D721Med (cell line): ENCODE data around the gene FAT2.

ENCODE experiments used
- DNase-seq: peaks from one replicate; pipeline ENCODE4 v3.0.0; 2011; ENCODE audit warnings: low spot score; ENCODE audit not compliant: insufficient read length
- FAIRE-seq: peaks from 2 replicates; lab custom pipeline; 2011; peaks lifted over from hg19 to GRCh38; lab: Jason Lieb, UNC
- TF ChIP-seq, protein P1 (sequence below): IDR thresholded peaks from 2 replicates; pipeline ENCODE4 v1.5.1; 2012; ENCODE audit warnings: mild to moderate bottlenecking, control low read depth; ENCODE audit not compliant: insufficient read depth; ENCODE audit errors: missing control alignments

Gene FAT2

GRCh38 chr5:151619812-151620460 is 28.8 kb upstream of the FAT2 start:
- DNase-seq (no peak), FAIRE-seq (no peak)
- TF ChIP-seq, protein P1, sequence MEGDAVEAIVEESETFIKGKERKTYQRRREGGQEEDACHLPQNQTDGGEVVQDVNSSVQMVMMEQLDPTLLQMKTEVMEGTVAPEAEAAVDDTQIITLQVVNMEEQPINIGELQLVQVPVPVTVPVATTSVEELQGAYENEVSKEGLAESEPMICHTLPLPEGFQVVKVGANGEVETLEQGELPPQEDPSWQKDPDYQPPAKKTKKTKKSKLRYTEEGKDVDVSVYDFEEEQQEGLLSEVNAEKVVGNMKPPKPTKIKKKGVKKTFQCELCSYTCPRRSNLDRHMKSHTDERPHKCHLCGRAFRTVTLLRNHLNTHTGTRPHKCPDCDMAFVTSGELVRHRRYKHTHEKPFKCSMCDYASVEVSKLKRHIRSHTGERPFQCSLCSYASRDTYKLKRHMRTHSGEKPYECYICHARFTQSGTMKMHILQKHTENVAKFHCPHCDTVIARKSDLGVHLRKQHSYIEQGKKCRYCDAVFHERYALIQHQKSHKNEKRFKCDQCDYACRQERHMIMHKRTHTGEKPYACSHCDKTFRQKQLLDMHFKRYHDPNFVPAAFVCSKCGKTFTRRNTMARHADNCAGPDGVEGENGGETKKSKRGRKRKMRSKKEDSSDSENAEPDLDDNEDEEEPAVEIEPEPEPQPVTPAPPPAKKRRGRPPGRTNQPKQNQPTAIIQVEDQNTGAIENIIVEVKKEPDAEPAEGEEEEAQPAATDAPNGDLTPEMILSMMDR = no peak

- DNase-seq = no peak
- TF ChIP-seq, protein P1 = no peak
- no peak for FAIRE-seq
These were observed 27.8 kb upstream of the FAT2 start for GRCh38 chr5:151618907-151619306.

DNA sequence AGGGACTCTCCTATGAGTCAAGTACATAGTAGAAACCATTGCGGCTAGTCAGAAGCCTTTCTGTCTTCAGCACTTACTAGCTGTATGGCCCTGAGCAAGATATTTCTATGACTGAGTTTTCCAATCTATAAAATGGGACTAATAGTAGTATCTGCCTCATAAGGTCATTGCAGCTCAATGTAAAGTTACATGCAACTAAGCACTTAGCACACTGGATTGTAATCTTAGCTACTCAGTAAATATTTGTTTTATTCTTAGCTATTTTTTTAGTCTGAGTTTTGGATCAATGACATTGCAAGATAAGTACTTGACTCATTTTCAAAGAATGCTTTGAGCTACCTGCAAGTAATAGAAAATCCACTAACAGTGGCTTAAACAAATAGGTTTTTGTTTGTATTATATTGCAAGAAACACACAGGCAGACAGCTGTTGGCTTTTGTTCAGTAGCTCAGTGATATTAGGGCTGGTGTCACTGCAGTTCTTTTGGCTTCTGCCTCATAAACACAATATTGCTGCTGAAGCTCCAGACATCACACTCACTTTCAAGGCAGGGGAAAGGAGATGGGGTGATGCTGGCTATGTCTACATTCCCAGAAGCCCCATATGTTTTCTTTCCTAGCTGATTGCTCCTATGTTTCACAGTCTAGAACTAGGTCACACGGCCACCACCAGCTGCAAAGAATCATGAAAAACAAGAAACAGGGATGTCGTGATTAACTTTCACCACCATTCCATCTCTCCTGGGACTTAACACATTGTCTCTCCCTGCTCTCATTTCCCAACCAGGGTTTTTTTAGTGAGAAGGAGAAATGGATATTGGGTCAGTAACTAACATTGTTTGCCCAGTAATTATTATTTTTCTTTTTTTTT is 26.9 kb upstream of the FAT2 start:
- FAIRE-seq (no peak), DNase-seq (no peak)
- TF ChIP-seq, protein P1 = no peak

GRCh38 chr5:151617383-151617840 is 26.3 kb upstream of the FAT2 start:
- FAIRE-seq = no peak
- TF ChIP-seq, protein P1 = no peak
- no peak for DNase-seq

- DNase-seq = no peak
- no peak for FAIRE-seq
- TF ChIP-seq, protein P1 = no peak
These were observed 24.3 kb upstream of the FAT2 start for GRCh38 chr5:151615431-151615830.

- DNase-seq (no peak), FAIRE-seq (no peak)
- TF ChIP-seq, protein P1 = no peak
These were observed 23.4 kb upstream of the FAT2 start for GRCh38 chr5:151614565-151614964.
